Peyer's patch (tissue), 4 donors: ENCODE data around the gene MAD2L1.

Source experiments
- CTCF ChIP-seq, 6 experiments: fragments of 450-650 bp in 4 of 6; fragments of 200-600 bp in 2 of 6; sonication (generic) in 1 of 6; IDR thresholded peaks; one replicate each; pipeline ENCODE4 v1.5.1; 2017 to 2019; ENCODE audit warnings: antibody characterized with exemption in 6 of 6, mild to moderate bottlenecking in 3 of 6, moderate library complexity in 1 of 6
- POLR2A ChIP-seq, 2 donors: fragments of 450-650 bp; IDR thresholded peaks; one replicate each; pipeline ENCODE4 v1.5.1; 2017; ENCODE audit warnings: antibody characterized with exemption in 2 of 2, mild to moderate bottlenecking in 2 of 2, moderate library complexity in 2 of 2

DNA sequence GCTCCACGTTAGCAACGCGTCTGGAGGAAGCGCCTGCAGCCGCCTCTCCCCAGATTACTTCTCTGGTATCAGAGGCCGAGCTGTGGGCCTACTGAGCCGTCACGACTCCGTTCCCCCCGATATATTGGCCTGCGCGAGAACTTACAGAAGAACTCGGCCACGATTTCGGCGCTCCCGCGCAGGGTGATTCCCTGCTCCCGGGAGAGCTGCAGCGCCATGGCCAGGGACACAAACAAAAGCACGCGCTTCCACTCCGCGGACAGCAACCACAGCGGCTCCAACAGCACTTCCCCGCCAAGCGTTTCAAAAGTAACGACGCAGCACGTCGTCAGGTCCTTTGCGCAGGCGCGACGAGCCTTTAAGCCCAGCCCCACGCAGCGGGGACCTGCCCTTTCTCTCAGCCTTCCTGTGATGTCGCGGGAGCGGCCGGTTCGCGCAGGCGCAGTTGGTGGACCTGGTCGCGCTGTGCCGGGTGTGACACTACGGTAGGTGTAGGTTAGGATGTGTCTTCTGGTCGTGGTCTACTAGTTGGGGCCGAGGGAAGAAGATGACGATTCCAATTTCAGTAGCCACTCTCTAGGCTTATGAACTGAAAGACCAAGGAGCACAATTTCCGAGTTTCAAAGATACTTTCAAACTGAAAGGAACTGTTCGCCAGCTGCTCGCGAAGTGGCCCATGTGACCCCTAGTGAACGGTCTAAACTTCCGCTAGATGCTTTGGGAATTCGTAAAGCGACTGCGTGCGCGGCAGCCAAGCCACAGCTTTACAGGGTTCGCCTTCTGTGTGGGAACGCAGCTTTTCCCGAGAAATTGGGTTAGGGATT lies at the start of gene MAD2L1:
- TF ChIP-seq CTCF (IDR thresholded peaks at IDR 0.05): no peak
- peak; percentile 76 to 89 for TF ChIP-seq POLR2A (IDR thresholded peaks at IDR 0.05)
